ENCODE results near the gene RASD2.

Gene RASD2

DNA sequence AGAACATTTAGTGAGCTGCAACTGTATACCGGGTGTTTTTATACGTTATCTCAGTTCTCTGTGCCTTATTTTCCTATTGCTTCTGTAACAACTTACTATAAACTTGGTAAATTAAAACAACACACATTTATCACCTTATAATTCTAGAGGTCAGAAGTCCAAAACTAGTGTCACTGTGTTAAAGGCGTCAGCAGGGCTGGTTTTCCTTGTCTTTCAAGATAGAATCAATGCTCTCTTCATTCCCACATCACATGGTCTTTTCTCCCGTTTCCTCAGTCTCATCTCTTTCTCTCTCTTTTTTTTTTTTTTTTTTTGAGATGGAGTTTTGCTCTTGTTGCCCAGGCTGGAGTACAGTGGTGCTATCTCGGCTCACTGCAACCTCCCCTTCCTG is 40.4 kb downstream of the RASD2 start:
- no peak for TF ChIP-seq CTCF (conservative IDR thresholded peaks at IDR 0.05; ENCODE audit: control insufficient read depth, insufficient read depth, low read depth, low read length)
- no peak overlapping the region for H3K4me3 ChIP-seq (ENCODE audit: control insufficient read depth, low read depth, low read length)
- no peak for DNase-seq (ENCODE audit: low read depth)

- DNase-seq (ENCODE audit: low read depth): no peak
- no peak for TF ChIP-seq CTCF (conservative IDR thresholded peaks at IDR 0.05; ENCODE audit: control insufficient read depth, insufficient read depth, low read depth, low read length)
- no peak overlapping the region for H3K4me3 ChIP-seq (ENCODE audit: control insufficient read depth, low read depth, low read length)
Observed at GRCh38 chr22:35582218-35582860, 41.7 kb downstream of the RASD2 start.

GRCh38 chr22:35582861-35583670 is 42.4 kb downstream of the RASD2 start:
- DNase-seq (ENCODE audit: low read depth): peak; percentile 58
- no peak overlapping the region for H3K4me3 ChIP-seq (ENCODE audit: control insufficient read depth, low read depth, low read length)
- TF ChIP-seq CTCF (conservative IDR thresholded peaks at IDR 0.05; ENCODE audit: control insufficient read depth, insufficient read depth, low read depth, low read length): peak; percentile 91

DNA sequence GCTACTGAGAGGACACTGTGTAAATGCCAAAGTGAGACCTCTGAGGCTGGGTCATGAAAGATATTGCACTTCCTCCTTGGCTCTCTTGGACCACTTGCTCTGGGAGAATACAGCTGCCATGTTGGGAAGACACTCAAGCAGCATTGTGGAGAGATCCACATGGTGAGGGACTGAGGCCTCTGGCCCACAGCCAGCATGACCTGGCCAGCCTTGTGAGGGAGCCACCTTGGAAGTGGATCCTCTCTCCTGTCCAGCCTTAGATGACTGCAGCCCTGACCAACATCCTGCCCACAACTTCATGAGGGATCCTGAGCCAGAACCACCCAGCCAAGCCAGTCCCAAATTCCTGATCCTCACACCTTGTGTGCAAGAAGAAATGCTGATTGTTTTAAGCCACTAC is 46.1 kb downstream of the RASD2 start:
- no peak overlapping the region for H3K4me3 ChIP-seq (ENCODE audit: control insufficient read depth, low read depth, low read length)
- TF ChIP-seq CTCF (conservative IDR thresholded peaks at IDR 0.05; ENCODE audit: control insufficient read depth, insufficient read depth, low read depth, low read length): no peak
- no peak for DNase-seq (ENCODE audit: low read depth)

GRCh38 chr22:35587447-35587870 is 46.8 kb downstream of the RASD2 start:
- no peak for TF ChIP-seq CTCF (conservative IDR thresholded peaks at IDR 0.05; ENCODE audit: control insufficient read depth, insufficient read depth, low read depth, low read length)
- no peak overlapping the region for H3K4me3 ChIP-seq (ENCODE audit: control insufficient read depth, low read depth, low read length)
- no peak for DNase-seq (ENCODE audit: low read depth)

DNA sequence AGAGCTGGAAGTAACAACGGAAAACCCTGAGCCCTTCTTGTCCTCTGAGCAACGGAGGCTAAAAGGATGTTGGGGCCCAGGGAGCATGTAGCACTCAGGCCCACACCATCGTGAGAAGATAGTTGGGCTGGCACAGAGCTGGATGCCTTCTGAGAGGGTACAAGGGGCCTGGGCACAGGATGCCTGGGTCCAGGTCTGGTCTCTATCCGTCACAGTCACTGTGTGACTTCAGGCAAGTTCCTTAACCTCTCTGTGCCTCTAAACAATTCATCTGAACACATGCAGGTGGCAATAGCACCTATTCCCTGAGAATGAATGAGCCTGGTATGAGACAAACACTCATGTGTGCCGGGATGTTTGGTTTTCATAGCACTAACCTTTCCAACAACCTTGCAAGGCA is 47.3 kb downstream of the RASD2 start:
- no peak for DNase-seq (ENCODE audit: low read depth)
- H3K4me3 ChIP-seq (ENCODE audit: control insufficient read depth, low read depth, low read length): no peak overlapping the region
- no peak for TF ChIP-seq CTCF (conservative IDR thresholded peaks at IDR 0.05; ENCODE audit: control insufficient read depth, insufficient read depth, low read depth, low read length)

Data from fibroblast of mammary gland (primary cell).